ENCODE data around the gene TAX1BP1.

DNA sequence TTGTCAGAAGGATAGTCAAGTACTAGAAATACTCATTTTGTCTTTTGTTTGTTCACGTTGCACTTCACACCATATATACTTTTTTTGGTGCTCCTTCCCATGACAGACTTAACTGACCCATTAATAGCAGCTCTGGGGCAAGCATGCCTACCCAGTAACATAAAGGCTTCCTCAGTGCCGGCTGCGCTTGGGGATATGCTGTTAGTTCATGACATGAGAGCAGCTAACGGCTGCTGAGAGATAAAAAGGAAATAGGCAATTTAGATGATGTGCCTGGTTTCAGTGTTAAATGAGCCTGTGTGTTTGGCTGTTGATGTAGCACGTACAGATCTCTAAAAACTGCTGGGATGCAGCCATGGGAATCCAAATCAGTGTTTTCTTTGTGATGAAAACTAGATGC lies 86.4 kb downstream of the TAX1BP1 start:
- no peak for TF ChIP-seq EZH2phosphoT487 (IDR thresholded peaks at IDR 0.05; ENCODE audit: low read length)
- TF ChIP-seq CTCF (IDR thresholded peaks at IDR 0.05; ENCODE audit: low read length) = no peak
- TF ChIP-seq EZH2 (optimal IDR thresholded peaks at IDR 0.05; ENCODE audit: low read depth, low read length) = no peak

Measured in MM.1S (cell line).